Activated CD4-positive, alpha-beta T cell treated with anti-CD3 and anti-CD28 coated beads for 36 hours (primary cell): ENCODE results near the gene ZNF787. TPM values are rescaled to one million over a fixed set of nuclear protein-coding genes. Genes with fewer than 3 reads are reported as not detected.

Experiments
- ATAC-seq: fragments of 200-7000 bp; cut with Tn5 transposase; one replicate; pipeline ENCODE4 v1.10.0; 2021; ENCODE audit warnings: mild to moderate bottlenecking, moderate library complexity
- CTCF ChIA-PET: fragments of 350-600 bp; sonication (Branson Sonifier 250); formaldehyde crosslinking; loops from one replicate; lab custom pipeline; 2021; ENCODE audit warnings: antibody characterized with exemption; lab: Charles Lee
- POLR2A ChIA-PET: fragments of 350-600 bp; sonication (Branson Sonifier 250); formaldehyde crosslinking; loops from one replicate; lab custom pipeline; 2021; ENCODE audit warnings: antibody characterized with exemption, inconsistent platforms; lab: Charles Lee
- DNase-seq: peaks from one replicate; pipeline ENCODE4 v3.0.0-alpha.2; 2020
- H3K27ac Mint-ChIP-seq: one replicate; pipeline ENCODE4 v1.8.0; 2021; ENCODE audit warnings: mixed read lengths
- H3K27me3 Mint-ChIP-seq: one replicate; pipeline ENCODE4 v1.8.0; 2021; ENCODE audit warnings: mixed read lengths
- H3K36me3 Mint-ChIP-seq: one replicate; pipeline ENCODE4 v1.8.0; 2021; ENCODE audit warnings: low read depth, mixed read lengths
- H3K4me1 Mint-ChIP-seq: one replicate; pipeline ENCODE4 v1.8.0; 2021; ENCODE audit warnings: mixed read lengths
- H3K4me3 Mint-ChIP-seq: one replicate; pipeline ENCODE4 v1.8.0; 2021; ENCODE audit warnings: mild to moderate bottlenecking, moderate library complexity, mixed read lengths
- H3K9me3 Mint-ChIP-seq: one replicate; pipeline ENCODE4 v1.8.0; 2021; ENCODE audit warnings: low read depth, mixed read lengths
- intact Hi-C, 2 experiments: fragments of 100-400 bp; cut with DNase I in 1 of 2; cut with micrococcal nuclease in 1 of 2; formaldehyde crosslinking; loops; one replicate each; pipeline versions ENCODE4 v1.14.2 to v1.15.1; 2022 to 2024; cut with DNase I, micrococcal nuclease
- total RNA-seq, 2 experiments: library from RNA; stranded (reverse); gene quantifications; one replicate each; pipeline ENCODE4 v1.2.3, GENCODE V29; 2021

ZNF787 gene
- 10 to 100 TPM; 27.6 to 28.4 TPM for total RNA-seq

GRCh38 chr19:56121180-56122167 lies at the start of gene ZNF787:
TSS of gene ZNF787 (minus strand) at chr19:56121295. CDS start at chr19:56103217, 18,078 bp downstream.
- DNase-seq = peak; percentile 98
- peaks cover 48% of the 10 kb centered on the region for H3K4me1 Mint-ChIP-seq
- H3K27ac Mint-ChIP-seq = peak within 1 kb of the TSS; percentile 91
- CTCF ChIA-PET = interaction anchor here (0.5 to 1.0 kb wide), 2 partner anchors 193 to 501 kb away, joined by 3 read pairs; no protein-coding TSS in a partner anchor
- POLR2A ChIA-PET = interaction anchor here (1.0 to 2.6 kb wide), 4 partner anchors 20 to 522 kb away, joined by 3 to 19 read pairs (median 5); partner anchors contain the start of genes FIZ1 and ZNF444
- peak within 1 kb of the TSS; percentile 82 for H3K4me3 Mint-ChIP-seq
- peaks cover 19% of the 10 kb centered on the region for H3K36me3 Mint-ChIP-seq
- no peaks in the 10 kb centered on the region for H3K27me3 Mint-ChIP-seq
- ATAC-seq = peak; percentile 92
- H3K9me3 Mint-ChIP-seq = no peaks in the 10 kb centered on the region
- intact Hi-C loops = loop anchor here (1.0 to 10.0 kb wide), 12 partner anchors 10 to 1007 kb away; partner anchors contain the start of genes EPN1 (in 1 of the 2), KMT5C (in 1 of the 2), PPP1R12C (in 1 of the 2) and PPP6R1 (in 1 of the 2)

DNA sequence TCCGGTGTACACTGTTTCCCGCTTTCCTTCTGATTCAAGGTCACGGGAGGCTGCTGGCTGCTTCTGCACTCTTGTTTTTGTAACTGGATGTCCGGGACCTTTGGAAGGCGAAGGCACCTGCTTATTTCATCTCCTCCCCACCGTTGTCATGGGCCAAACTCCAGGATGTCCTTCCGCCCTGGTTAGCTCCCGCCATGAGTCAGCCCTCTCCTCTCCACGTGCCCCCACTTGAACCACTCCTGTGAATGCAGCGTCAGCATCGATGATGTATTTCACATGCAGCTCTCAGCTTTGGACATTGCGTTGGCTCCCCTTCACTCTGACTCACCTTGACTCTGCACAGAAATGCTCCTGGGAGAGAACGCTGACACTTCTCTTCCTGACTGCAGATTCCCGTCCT lies 49.2 kb upstream of the ZNF787 start:
- H3K4me3 Mint-ChIP-seq = no peak overlapping the region
- POLR2A ChIA-PET = no interaction called here
- H3K9me3 Mint-ChIP-seq = no peaks in the 10 kb centered on the region
- H3K4me1 Mint-ChIP-seq = peaks cover 3% of the 10 kb centered on the region
- ATAC-seq (no peak), DNase-seq (no peak)
- CTCF ChIA-PET = interaction anchor here (0.6 kb wide), 1 partner anchor 9 kb away, joined by 5 read pairs; no protein-coding TSS in a partner anchor
- no peaks in the 10 kb centered on the region for H3K27me3 Mint-ChIP-seq
- H3K36me3 Mint-ChIP-seq = no peaks in the 10 kb centered on the region
- intact Hi-C loops = no loop called here
- H3K27ac Mint-ChIP-seq = no peak overlapping the region

GRCh38 chr19:56167064-56167578 lies 46.0 kb upstream of the ZNF787 start:
- peaks cover 2% of the 10 kb centered on the region for H3K27me3 Mint-ChIP-seq
- intact Hi-C loops = no loop called here

DNA sequence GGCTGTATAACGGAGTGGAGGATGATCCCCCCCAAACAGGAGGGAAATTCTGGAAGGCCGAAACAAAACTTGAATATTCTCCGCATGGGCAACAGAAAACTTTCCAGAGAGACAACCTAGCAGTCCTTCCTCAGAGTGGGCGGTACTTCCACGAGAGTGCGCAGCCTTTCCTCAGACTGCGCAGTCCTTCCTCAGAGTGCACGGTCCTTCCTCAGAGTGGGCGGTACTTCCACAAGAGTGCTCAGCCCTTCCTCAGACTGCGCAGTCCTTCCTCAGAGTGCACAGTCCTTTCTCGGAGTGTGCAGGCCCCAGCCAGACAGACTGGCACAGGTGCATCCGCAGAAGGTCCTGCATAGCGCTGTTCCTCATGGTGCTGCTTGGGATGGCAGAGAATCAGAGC lies 42.0 kb upstream of the ZNF787 start:
- Mint-ChIP-seq H3K4me1 (peaks cover 13% of the 10 kb centered on the region), H3K4me3 (no peak overlapping the region), H3K27me3 (peaks cover 2% of the 10 kb centered on the region), H3K36me3 (peaks cover 13% of the 10 kb centered on the region), H3K27ac (no peak overlapping the region), H3K9me3 (no peaks in the 10 kb centered on the region)
- intact Hi-C loops = no loop called here
- ChIA-PET CTCF (no interaction called here), POLR2A (no interaction called here)
- DNase-seq = no peak
- ATAC-seq = no peak

More at GRCh38 chr19:56167064-56167578, 46.0 kb upstream of the ZNF787 start:
- no peak for DNase-seq
- CTCF ChIA-PET = interaction anchor here (1.6 kb wide), 1 partner anchor 101 kb away, joined by 5 read pairs; no protein-coding TSS in a partner anchor
- no peaks in the 10 kb centered on the region for H3K36me3 Mint-ChIP-seq
- no peak overlapping the region for H3K27ac Mint-ChIP-seq
- no peak for ATAC-seq
- POLR2A ChIA-PET = no interaction called here
- peaks cover 10% of the 10 kb centered on the region for H3K4me1 Mint-ChIP-seq
- H3K9me3 Mint-ChIP-seq = no peaks in the 10 kb centered on the region
- no peak overlapping the region for H3K4me3 Mint-ChIP-seq

DNA sequence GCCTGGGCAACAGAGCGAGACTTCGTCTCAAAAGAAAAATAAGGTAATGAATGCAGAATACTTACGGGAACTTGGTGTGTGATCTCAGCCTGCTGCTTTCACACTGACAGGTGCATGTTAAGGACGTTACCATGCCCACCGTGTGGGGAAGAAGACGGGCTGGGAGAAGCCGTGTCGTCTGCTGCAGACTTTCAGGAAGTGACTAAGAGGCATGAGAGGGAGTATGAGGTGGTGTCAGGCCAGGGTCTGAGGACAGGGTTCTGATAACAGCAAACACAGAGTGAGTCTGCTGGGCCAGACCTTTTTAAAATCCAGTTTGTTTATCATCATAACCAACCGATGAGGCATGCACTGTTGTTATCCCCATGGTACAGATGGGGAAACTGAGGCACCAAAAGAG lies 41.2 kb upstream of the ZNF787 start:
- ChIA-PET CTCF (interaction anchor here (0.5 to 0.6 kb wide), 2 partner anchors 20 to 28 kb away, joined by 3 read pairs; no protein-coding TSS in a partner anchor), POLR2A (interaction anchor here (0.6 kb wide), 1 partner anchor 1548 kb away, joined by 3 read pairs; no protein-coding TSS in a partner anchor)
- Mint-ChIP-seq H3K4me3 (no peak overlapping the region), H3K27ac (peak overlapping the region; percentile 31), H3K4me1 (peaks cover 13% of the 10 kb centered on the region), H3K36me3 (peaks cover 22% of the 10 kb centered on the region), H3K9me3 (no peaks in the 10 kb centered on the region), H3K27me3 (peaks cover 2% of the 10 kb centered on the region)
- ATAC-seq (peak; percentile 99), DNase-seq (peak; percentile 74)
- intact Hi-C loops = no loop called here

- Mint-ChIP-seq H3K27ac (no peak overlapping the region), H3K27me3 (peaks cover 2% of the 10 kb centered on the region), H3K9me3 (no peaks in the 10 kb centered on the region), H3K4me3 (no peak overlapping the region), H3K36me3 (peaks cover 25% of the 10 kb centered on the region), H3K4me1 (peaks cover 13% of the 10 kb centered on the region)
- intact Hi-C loops = no loop called here
- ATAC-seq (no peak), DNase-seq (no peak)
- ChIA-PET POLR2A (no interaction called here), CTCF (interaction anchor here (1.2 kb wide), 1 partner anchor 10 kb away, joined by 3 read pairs; no protein-coding TSS in a partner anchor)
Measured at GRCh38 chr19:56161534-56161933, 40.4 kb upstream of the ZNF787 start.

DNA sequence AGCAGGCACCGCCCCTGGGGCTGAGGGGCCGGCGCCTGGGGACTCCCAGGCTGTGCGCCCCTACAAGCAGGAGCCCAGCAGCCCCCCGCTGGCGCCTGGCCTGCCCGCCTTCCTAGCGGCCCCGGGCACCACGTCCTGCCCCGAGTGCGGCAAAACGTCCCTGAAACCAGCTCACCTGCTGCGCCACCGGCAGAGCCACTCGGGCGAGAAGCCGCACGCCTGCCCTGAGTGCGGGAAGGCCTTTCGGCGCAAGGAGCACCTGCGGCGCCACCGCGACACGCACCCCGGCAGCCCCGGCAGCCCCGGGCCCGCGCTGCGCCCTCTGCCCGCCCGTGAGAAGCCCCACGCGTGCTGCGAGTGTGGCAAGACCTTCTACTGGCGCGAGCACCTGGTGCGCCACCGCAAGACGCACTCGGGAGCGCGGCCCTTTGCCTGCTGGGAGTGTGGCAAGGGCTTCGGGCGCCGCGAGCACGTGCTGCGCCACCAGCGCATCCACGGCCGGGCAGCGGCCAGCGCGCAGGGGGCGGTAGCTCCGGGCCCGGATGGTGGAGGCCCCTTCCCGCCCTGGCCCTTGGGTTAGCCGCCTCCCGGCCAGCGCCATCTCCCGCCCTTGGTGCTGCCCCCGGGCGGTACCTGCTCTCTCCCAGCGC lies 38.7 kb upstream of the ZNF787 start:
- intact Hi-C loops = no loop called here

DNA sequence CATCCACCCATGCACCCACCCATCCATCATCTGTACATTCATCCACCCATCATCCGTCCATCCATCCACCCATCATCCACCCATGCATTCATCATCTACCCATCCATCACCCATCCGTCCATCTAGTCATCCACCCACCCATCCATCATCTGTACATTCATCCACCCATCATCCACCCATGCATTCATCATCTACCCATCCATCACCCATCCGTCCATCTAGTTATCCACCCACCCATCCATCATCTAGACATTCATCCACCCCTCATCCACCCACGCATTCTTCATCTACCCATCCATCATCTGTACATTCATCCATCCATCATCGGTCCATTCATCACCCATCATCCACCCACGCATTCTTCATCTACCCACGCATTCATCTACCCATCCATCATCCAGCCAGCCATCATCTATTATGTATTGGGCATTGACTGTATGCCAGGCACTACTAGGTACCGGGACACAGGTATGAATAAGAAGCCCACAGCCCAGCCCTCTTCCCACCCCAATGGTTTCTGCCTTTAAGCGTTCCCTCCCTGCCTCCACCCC lies 38.0 kb upstream of the ZNF787 start:
- peaks cover 38% of the 10 kb centered on the region for H3K36me3 Mint-ChIP-seq
- DNase-seq (no peak), ATAC-seq (no peak)
- H3K4me3 Mint-ChIP-seq = no peak overlapping the region
- no peak overlapping the region for H3K27ac Mint-ChIP-seq
- POLR2A ChIA-PET = no interaction called here
- CTCF ChIA-PET = no interaction called here
- intact Hi-C loops = no loop called here
- H3K9me3 Mint-ChIP-seq = no peaks in the 10 kb centered on the region
- H3K4me1 Mint-ChIP-seq = peaks cover 12% of the 10 kb centered on the region
- H3K27me3 Mint-ChIP-seq = no peaks in the 10 kb centered on the region

More for the DNA sequence above, 38.7 kb upstream of the ZNF787 start:
- Mint-ChIP-seq H3K27ac (no peak overlapping the region), H3K4me1 (peaks cover 13% of the 10 kb centered on the region), H3K27me3 (no peaks in the 10 kb centered on the region), H3K4me3 (no peak overlapping the region), H3K36me3 (peaks cover 35% of the 10 kb centered on the region), H3K9me3 (no peaks in the 10 kb centered on the region)
- POLR2A ChIA-PET = no interaction called here
- CTCF ChIA-PET = no interaction called here
- DNase-seq (no peak), ATAC-seq (no peak)

DNA sequence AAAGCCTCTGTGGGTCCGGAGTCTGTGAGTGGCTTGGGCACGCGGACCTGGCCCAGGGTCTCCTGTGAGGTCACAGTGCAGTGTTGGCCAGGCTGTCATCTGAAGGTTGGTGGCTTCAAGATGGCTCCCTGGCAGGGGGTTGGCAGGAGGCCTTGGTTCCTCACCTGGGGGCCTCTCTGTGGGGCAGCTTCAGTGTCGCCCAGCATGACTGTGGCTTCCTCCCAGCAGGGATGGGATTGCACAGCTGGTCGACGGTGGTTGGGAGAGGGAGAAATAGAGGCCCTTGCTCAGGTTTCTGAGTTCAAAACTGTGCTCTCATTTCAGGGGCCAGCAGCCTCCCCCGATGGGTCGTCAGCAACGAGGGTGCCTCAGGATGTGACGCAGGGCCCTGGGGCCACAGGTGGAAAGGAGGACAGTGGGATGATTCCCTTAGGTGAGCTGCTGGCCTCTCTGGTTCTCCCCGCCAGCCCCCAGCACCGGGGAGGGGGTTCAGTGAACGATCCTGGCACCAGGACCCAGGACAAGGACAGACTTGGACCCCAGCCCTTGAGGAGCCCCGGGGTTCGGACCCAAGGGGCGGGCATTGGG lies 37.2 kb upstream of the ZNF787 start:
- Mint-ChIP-seq H3K36me3 (peaks cover 41% of the 10 kb centered on the region), H3K27ac (no peak overlapping the region), H3K4me3 (no peak overlapping the region), H3K9me3 (no peaks in the 10 kb centered on the region), H3K27me3 (no peaks in the 10 kb centered on the region), H3K4me1 (peaks cover 16% of the 10 kb centered on the region)
- CTCF ChIA-PET = interaction anchor here (0.8 to 1.6 kb wide), 3 partner anchors 11 to 53 kb away, joined by 3 to 5 read pairs (median 3); no protein-coding TSS in a partner anchor
- POLR2A ChIA-PET = interaction anchor here (0.6 kb wide), 1 partner anchor 11 kb away, joined by 3 read pairs; no protein-coding TSS in a partner anchor
- DNase-seq (no peak), ATAC-seq (no peak)
- intact Hi-C loops = no loop called here

- intact Hi-C loops = no loop called here
- Mint-ChIP-seq H3K36me3 (peaks cover 41% of the 10 kb centered on the region), H3K9me3 (no peaks in the 10 kb centered on the region), H3K4me1 (peaks cover 14% of the 10 kb centered on the region), H3K4me3 (no peak overlapping the region), H3K27me3 (no peaks in the 10 kb centered on the region), H3K27ac (no peak overlapping the region)
- CTCF ChIA-PET = interaction anchor here (1.6 kb wide), 1 partner anchor 17 kb away, joined by 5 read pairs; no protein-coding TSS in a partner anchor
- POLR2A ChIA-PET = no interaction called here
- ATAC-seq (no peak), DNase-seq (no peak)
Measured at GRCh38 chr19:56156768-56157167, 35.7 kb upstream of the ZNF787 start.
